Fibroblast of skin of right quadriceps (primary cell): Measurements from ENCODE around the gene METTL24.

Experiments
- DNase-seq: peaks from one replicate; pipeline ENCODE4 v3.0.0-alpha.2; 2013

The METTL24 gene

GRCh38 chr6:110334423-110335180, 23.5 kb downstream of the METTL24 start:
- peak; percentile 53 for DNase-seq

GRCh38 chr6:110332281-110332680, 25.9 kb downstream of the METTL24 start:
- no peak for DNase-seq

- peak; percentile 40 for DNase-seq
Measured at GRCh38 chr6:110331816-110332215, 26.3 kb downstream of the METTL24 start.

GRCh38 chr6:110331390-110331789, 26.8 kb downstream of the METTL24 start:
- no peak for DNase-seq

GRCh38 chr6:110329714-110330436, 28.3 kb downstream of the METTL24 start:
- peak; percentile 37 for DNase-seq

GRCh38 chr6:110329348-110329713, 28.8 kb downstream of the METTL24 start:
- peak; percentile 45 for DNase-seq

- peak; percentile 73 for DNase-seq
Measured at GRCh38 chr6:110328259-110328658, 29.9 kb downstream of the METTL24 start.

GRCh38 chr6:110327391-110327790, 30.8 kb downstream of the METTL24 start:
- DNase-seq: no peak

GRCh38 chr6:110326609-110327008, 31.5 kb downstream of the METTL24 start:
- no peak for DNase-seq

GRCh38 chr6:110326057-110326456, 32.1 kb downstream of the METTL24 start:
- DNase-seq: no peak

- DNase-seq: peak; percentile 45
Measured at GRCh38 chr6:110325197-110325596, 33.0 kb downstream of the METTL24 start.

- no peak for DNase-seq
Measured at GRCh38 chr6:110324548-110324947, 33.6 kb downstream of the METTL24 start.

- DNase-seq: no peak
Measured at GRCh38 chr6:110323258-110323657, 34.9 kb downstream of the METTL24 start.

- no peak for DNase-seq
Measured at GRCh38 chr6:110322874-110323242, 35.3 kb downstream of the METTL24 start.

GRCh38 chr6:110322151-110322873, 35.8 kb downstream of the METTL24 start:
- no peak for DNase-seq

GRCh38 chr6:110320307-110320706, 37.8 kb downstream of the METTL24 start:
- DNase-seq: no peak

GRCh38 chr6:110319843-110320242, 38.3 kb downstream of the METTL24 start:
- no peak for DNase-seq

- no peak for DNase-seq
Measured at GRCh38 chr6:110319381-110319780, 38.8 kb downstream of the METTL24 start.

- no peak for DNase-seq
Measured at GRCh38 chr6:110318971-110319370, 39.2 kb downstream of the METTL24 start.

GRCh38 chr6:110317646-110318045, 40.5 kb downstream of the METTL24 start:
- no peak for DNase-seq

- DNase-seq: no peak
Measured at GRCh38 chr6:110317189-110317588, 41.0 kb downstream of the METTL24 start.

- no peak for DNase-seq
Measured at GRCh38 chr6:110315869-110316398, 42.2 kb downstream of the METTL24 start.

GRCh38 chr6:110315207-110315868, 42.8 kb downstream of the METTL24 start:
- DNase-seq: no peak
